ENCODE measurements around the gene GRIN2C.

- TF ChIP-seq CTCF (IDR thresholded peaks at IDR 0.05) = no peak
- TF ChIP-seq POLR2A (IDR thresholded peaks at IDR 0.05) = no peak
These were observed 10.9 kb downstream of the GRIN2C start for GRCh38 chr17:74848656-74849399.
